DOHH2 (cell line): ENCODE data around the gene TAS2R40.

ENCODE experiments used
- EZH2phosphoT487 ChIP-seq: fragments of 200-600 bp; sonication (generic); IDR thresholded peaks from 2 replicates; pipeline ENCODE4 v1.6.1; 2017; ENCODE audit warnings: borderline replicate concordance, mild to moderate bottlenecking, antibody characterized with exemption, low read length, moderate library complexity, mixed read lengths
- TF ChIP-seq, protein P1 (sequence below): fragments of 200-600 bp; sonication (generic); IDR thresholded peaks from one replicate; pipeline ENCODE4 v1.5.1; 2014; ENCODE audit warnings: antibody characterized with exemption, mild to moderate bottlenecking, low read depth, low read length; ENCODE audit not compliant: poor library complexity, severe bottlenecking

DNA sequence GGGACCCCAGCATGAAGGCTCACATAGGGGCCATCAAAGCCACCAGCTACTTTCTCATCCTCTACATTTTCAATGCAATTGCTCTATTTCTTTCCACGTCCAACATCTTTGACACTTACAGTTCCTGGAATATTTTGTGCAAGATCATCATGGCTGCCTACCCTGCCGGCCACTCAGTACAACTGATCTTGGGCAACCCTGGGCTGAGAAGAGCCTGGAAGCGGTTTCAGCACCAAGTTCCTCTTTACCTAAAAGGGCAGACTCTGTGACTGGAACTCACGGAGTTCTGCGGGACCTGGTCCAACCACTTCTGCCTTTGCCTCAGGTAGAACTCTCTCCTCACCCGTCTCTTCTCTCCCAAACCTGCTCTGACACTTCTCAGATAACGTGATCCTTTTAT lies 945 bp downstream of the TAS2R40 start:
- TF ChIP-seq, protein P1, sequence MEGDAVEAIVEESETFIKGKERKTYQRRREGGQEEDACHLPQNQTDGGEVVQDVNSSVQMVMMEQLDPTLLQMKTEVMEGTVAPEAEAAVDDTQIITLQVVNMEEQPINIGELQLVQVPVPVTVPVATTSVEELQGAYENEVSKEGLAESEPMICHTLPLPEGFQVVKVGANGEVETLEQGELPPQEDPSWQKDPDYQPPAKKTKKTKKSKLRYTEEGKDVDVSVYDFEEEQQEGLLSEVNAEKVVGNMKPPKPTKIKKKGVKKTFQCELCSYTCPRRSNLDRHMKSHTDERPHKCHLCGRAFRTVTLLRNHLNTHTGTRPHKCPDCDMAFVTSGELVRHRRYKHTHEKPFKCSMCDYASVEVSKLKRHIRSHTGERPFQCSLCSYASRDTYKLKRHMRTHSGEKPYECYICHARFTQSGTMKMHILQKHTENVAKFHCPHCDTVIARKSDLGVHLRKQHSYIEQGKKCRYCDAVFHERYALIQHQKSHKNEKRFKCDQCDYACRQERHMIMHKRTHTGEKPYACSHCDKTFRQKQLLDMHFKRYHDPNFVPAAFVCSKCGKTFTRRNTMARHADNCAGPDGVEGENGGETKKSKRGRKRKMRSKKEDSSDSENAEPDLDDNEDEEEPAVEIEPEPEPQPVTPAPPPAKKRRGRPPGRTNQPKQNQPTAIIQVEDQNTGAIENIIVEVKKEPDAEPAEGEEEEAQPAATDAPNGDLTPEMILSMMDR = no peak
- TF ChIP-seq EZH2phosphoT487 = no peak
